Epithelial cell of prostate (primary cell): Measurements from ENCODE around the gene GCNA.
"Not testable (repeated sequence)": the region's sequence is repeated elsewhere in the genome, so short reads cannot be mapped to it uniquely, and the experiment has no call there.

Experiments used
- DNase-seq: peaks from one replicate; pipeline ENCODE4 v3.0.0-alpha.2; 2011; ENCODE audit warnings: low read depth, low spot score
- H3K27ac ChIP-seq: fragments of 450-650 bp; 2 replicates; pipeline ENCODE4 v1.5.1; 2017; ENCODE audit warnings: mild to moderate bottlenecking

The GCNA gene

DNA sequence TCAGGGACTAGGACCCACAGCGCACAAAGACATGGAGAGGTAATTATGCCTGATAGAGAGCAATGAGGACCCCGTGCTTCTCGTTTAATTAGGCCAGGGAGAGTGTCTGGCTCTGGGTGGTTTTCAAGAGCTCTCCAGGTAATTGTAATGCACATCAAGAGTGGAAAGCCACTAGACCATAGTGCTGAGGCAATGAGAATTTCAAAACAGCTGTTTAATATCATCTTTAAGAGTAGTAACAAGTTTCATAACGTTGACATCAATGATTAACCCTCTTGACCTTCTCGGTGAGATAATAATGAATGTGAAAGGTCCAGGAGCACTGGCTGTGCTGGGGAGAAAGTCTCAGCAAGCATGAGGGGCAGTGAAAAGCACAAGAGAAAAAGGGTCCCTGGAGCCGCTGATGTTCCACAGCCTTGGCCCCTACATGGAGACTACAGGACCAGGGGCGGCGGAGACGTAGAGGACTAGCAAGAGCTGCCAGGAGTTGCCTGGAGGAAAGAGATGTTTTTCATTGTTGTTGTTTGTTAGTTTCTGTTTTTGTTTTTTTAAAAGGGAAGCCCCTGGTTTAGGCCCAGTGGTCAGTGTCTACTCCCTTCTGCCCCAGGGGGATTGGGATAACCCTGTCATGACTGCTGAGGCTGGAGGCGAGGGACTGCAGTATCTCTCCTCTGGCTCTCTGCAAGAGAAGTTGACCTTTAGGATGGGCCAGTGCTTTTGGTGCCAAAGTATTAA is 54.9 kb downstream of the GCNA start:
- DNase-seq = no peak
- no peak overlapping the region for H3K27ac ChIP-seq

DNA sequence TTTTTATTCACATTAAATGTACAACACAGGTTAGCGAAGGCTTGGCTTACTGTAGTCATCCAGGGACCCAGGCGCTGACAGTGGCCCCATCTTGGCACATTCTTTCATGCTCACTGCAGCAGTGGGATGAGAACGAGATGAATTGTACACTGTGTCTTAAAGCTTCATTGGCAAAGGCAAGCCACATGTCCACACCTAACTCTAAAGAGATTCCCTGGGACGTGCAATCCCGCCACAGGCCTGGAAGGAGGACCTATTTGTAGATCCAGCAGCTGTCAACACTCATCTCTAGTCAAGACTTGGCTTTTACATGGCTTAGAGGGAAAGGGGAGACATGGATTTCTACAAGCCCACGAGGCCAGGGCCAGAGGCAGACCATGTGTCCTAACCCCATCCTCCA is 56.1 kb downstream of the GCNA start:
- no peak overlapping the region for H3K27ac ChIP-seq
- DNase-seq = no peak

DNA sequence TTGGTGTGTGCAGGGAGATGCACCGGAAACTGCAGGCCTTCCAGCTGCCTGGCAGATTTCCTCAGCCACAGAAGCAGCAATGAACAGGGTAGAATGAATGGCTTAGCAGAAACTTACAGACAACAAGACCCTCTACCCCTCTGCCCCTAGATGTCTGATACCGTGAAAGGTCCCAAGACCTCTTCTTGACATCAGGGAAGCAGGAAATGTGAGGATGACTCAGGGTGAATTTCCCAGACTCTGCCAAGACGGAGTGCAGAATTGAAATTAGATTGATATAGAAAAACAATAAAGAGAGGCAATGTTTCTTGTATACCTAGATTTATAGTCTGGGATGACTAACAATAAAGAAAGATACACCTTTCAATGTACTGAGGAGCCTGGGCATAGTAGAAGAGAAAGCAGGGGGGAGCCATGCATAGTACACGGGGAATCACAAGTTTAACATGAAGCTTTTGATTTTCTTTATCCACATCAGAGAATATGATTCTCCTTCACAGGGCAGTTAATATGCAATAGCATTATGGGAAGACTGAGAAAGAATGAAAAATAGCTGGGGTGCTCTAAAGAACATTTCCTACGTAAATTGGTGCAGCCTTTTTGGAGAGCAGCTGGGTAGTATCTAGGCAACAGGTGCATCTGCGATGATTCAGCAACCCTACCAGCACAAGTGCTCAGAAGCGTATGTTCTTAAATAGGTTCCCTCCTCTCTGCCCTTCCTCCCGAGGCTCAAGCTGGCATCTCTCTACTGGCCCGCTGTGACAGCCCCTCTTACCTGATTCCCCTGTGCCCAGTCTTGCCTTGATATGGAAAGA is 58.4 kb downstream of the GCNA start:
- no peak overlapping the region for H3K27ac ChIP-seq
- no peak for DNase-seq

DNA sequence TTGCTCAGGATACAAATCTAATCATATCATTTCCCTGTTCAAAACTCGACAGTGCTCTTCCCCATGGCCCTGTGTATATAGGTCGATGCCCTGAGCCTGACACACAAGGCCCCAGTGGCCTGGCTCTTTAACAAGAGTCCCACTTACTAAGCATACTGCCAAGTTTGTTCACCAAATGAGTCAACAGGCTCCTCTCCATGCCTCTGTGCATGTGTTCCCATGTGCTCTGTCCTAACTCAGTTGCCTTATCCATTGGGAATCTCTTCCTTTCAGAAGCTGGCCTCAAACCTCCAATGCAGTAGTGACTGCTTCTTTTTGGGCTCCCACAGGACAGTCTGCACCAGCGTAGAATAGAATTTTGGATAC is 59.0 kb downstream of the GCNA start:
- no peak for DNase-seq
- H3K27ac ChIP-seq = no peak overlapping the region

DNA sequence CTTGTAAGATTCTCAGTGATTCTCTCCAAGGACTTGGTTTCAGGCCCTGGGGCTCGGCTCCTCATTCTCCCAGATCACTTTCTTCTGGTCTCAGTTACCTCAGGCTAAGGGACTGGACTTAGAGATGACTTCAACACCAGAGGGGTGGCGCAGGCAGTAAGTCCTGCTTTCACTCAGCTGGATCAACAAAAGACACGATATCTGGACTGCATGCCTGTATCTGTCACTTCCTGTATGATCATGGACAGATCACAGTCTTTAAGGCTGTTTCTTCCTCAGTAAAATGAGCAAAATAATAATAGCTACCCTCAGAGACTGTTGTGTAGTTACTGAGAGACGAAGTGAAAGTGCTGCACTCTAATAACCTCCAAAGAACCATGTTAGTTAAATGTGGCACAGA is 59.6 kb downstream of the GCNA start:
- H3K27ac ChIP-seq = no peak overlapping the region
- DNase-seq = no peak

DNA sequence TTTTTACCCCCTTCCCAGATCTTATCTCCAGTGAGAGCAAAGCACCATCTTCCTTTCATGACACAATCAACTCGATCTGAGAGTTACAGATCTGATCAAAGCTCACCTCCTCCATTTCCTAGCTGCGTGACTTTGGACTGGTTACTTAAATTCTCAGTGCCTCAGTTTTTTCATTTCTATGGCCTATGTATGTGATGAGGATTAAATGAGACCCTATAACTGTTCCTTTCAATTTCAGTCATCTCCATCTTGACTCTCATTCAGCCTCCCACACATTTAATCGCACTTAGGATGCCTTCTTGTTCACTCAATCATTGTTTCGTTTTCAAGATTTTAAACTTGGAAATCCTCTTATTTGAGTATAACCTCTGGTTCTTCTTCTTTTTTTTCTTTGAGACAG is 60.2 kb downstream of the GCNA start:
- DNase-seq = no peak
- no peak overlapping the region for H3K27ac ChIP-seq

DNA sequence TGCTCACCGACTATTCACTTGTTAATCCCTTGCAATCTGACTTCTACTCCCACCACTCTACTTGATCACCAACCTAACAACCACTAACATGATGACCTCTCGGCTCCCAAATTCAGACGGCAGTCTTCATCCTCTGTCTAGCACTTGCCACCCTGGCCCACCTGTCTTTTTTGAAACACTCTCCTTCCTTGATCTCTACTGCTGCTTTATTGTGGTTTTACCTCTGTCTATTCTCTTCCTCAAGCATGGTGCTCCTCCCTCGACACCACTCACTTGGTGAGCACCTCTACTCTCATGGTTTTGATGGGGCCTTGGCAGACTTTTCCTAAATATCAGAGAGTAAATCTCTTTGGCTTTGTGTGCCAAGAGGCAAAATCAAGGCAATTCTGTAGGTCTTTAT is 61.8 kb downstream of the GCNA start:
- no peak for DNase-seq
- no peak overlapping the region for H3K27ac ChIP-seq

DNA sequence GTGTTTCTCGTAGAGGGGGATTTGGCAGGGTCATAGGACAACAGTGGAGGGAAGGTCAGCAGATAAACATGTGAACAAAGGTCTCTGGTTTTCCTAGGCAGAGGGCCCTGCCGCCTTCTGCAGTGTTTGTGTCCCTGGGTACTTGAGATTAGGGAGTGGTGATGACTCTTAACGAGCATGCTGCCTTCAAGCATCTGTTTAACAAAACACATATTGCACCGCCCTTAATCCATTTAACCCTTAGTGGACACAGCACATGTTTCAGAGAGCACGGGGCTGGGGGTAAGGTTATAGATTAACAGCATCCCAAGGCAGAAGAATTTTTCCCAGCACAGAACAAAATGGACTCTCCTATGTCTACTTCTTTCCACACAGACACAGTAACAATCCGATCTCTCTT is 66.2 kb downstream of the GCNA start:
- not testable (repeated sequence) for H3K27ac ChIP-seq, DNase-seq

DNA sequence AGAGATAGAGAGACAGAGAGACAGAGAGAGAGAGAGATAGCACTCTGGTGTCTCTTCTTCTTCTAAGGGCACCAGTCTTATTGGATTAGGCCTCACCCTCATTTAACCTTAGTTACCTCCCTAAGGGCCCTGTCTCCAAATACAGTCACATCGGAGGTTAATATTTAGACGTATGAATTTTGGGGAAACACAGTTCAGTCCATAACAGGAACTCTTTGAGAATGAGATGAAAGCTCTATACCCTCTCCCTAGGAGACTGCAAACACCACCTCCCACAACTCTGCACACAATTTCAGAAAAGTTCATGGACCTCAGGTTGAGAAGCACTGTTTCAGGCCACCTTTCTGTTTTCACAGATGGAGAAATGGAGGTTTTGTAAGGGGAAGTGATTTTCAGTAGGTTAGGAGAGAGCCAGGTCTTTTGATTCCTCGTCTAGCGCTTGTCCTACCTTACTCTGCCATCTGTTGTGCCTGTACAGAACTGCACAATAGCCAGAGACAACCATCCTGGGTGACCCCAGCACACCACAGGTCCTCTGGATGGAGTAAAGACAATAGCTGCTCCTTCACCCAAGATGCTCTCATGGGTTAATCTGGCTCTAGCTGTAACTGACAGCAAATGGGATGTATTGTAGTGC is 72.2 kb downstream of the GCNA start:
- H3K27ac ChIP-seq = no peak overlapping the region
- DNase-seq = no peak

DNA sequence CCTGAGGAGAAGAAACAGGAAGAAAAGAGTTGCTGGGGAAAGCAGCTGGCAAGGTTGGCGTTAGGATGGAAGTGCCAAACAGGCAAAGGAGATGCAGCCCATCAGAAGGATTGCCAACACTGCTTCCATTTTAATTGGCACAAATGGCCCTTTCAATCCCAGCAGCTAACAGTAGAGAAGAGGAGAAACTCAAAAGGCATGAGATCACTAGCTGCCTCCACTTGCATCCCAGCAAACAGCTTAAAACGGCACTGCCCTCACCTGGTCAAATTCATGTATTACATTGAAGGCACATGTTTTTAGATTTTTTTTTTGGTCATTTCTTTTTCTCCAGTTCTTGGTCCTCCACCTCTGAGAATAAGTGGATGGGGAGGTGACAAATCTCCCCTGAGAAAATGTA is 74.2 kb downstream of the GCNA start:
- no peak for DNase-seq
- H3K27ac ChIP-seq = no peak overlapping the region

DNA sequence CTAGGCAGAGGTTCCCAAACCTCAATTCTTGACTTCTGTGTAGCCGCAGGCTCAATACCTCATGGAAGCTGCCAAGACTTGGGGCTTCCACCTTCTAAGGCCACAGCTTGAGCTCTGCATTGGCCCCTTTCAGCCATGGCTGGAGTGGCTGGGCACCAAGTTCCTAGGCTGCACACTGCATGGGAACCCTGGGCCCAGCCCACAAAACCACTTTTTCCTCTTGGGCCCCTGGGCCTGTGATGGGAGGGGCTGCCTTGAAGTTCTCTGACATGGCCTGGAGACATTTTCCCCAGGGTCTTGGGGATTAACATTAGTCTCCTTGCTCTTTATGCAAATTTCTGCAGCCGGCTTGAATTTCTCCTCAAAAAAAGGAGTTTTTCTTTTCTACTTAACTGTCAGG is 75.1 kb downstream of the GCNA start:
- DNase-seq = no peak
- no peak overlapping the region for H3K27ac ChIP-seq

DNA sequence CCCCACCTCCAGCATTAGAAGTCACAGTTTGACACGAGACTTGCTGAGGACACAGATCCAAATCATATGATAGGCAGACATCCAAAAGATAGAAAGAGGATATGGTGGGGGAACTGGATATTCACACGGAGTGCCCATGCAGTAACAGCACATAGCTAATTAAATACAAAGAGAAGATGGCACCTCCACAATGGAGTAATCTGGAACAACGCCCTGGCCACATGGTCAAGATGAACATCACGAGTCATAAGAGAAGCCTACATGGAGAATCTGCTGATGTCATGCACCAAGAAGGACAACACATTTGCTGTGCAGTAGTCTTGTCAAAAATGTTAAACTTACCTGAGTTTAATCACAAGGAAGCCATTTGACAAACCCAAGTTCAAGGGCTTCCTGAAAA is 79.0 kb downstream of the GCNA start:
- H3K27ac ChIP-seq = no peak overlapping the region
- DNase-seq = no peak

DNA sequence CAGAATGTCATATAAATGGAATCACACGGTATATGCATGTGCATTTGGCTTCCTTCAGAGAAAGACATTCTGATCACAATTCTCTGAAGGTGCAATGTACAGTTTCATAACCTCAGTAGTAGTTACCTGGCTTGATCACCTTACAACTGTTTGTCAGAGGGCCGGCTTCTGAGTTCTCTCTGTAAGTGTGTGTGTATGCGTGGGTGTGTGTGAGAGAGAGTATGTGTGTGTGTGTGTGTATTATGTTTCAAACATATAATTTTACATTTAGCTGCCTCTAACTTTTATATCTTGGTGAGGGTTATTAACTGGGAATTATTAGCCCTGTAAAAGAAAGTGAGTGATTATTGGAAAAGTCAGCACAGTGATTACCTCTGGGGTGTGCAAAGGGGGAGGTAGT is 81.1 kb downstream of the GCNA start:
- no peak for DNase-seq
- H3K27ac ChIP-seq = no peak overlapping the region

DNA sequence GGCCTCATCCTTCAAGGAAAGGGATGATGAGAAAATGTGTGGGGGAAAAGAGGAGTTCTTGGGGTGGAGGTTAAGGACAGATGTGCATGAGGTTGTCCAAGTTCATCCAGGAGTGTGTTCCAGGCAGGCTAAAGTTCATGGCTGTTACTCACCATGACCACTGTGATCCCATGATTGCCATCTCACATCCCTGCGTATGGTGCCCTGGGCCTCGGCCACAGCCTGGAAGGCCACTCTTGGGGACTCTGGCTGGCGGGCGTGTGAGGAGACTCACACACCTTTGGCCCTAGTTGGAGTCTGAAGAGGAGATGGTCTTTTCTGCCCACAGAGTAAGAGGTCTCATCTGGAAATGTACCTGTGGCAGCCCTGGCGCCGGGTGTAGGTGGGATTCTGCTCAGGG is 81.7 kb downstream of the GCNA start:
- no peak for DNase-seq
- no peak overlapping the region for H3K27ac ChIP-seq

DNA sequence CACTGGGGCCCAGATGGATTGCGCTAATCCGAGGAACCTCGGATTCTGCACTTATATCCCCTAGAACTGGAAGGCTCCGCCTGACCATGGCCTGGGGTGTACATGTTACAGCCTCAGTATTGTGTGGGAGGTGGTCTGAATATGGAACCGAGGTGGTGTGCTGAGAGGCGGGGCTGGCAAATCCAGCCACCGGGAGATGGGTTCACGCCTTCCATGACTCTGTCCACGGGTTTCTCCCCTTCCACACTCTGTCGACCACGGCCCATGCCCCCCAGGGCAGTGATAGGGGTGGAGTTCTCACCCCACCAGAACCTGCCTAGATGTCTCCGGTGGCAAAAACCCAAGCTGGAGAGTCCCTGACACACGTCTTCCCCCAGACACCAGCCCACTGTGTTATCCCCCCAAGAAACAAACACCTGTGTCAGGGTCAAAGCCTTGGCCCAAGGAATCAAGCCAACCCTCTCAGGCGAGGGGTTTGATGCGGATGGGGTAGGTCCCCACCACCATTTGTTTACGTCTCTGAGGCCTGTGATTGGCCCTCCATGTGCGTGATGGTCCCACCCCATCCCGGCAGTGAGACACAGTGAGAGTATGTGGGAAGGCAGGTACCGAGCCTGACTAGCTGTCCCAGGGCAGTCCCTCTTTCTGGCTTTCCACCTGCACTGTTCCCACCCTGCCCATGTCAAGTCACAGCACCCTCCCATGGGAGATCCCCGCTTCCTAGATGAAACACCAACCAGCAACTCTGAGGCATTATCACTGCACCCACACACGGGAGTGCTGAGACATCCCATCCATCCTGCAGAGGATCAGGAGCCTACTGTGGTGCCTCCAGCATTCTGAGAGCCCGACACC is 82.6 kb downstream of the GCNA start:
- no peak for DNase-seq
- H3K27ac ChIP-seq = no peak overlapping the region

DNA sequence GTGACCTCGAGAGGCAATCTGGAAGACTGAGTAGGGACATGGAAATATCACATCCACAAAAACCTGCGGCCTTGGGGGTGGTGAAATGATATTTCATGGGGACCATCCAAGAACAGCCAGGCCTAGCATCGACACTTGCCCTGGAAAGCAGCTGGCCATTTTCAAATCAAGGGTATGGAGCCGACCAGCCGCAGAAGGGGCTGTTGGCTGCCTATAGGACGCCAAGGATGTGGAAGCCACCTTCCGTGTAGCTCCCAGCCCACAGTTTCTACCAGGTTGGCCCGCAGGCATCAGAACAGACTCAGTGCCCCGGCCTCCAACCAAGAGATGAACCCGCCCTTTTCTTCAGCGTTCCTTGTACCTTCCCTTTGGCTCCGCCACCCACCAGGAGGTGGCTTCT is 83.7 kb downstream of the GCNA start:
- no peak for DNase-seq
- no peak overlapping the region for H3K27ac ChIP-seq

DNA sequence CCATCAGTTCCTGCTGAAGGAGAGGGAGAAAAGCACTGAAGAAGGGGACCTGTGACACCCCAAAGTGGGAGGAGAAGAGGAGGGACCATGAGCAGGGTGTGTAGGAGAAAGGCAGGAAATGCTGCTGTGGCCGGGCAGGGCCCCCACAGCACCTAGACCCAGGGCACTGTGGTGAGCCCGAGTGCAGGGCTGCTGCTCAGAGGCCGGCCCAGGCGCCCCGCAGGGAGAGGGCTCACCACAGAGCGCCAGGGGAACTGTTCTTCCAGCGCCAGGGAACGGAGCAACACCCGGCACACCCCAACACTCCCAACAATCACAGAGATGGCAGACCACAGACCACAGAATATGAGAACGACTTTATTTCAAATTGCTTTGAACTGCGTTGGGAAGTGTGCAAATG is 84.4 kb downstream of the GCNA start:
- not testable (repeated sequence) for DNase-seq

More for the DNA sequence above, 84.4 kb downstream of the GCNA start:
- H3K27ac ChIP-seq = not testable (repeated sequence)
